Dedifferentiated amniotic fluid mesenchymal stem cell (primary cell): Measurements from ENCODE around the gene C1orf94.

ENCODE experiments used
- DNase-seq: peaks from one replicate; pipeline ENCODE4 v3.0.0-alpha.2; 2016; ENCODE audit errors: extremely low spot score

C1orf94 gene

GRCh38 chr1:34262023-34262853 lies 85.5 kb downstream of the C1orf94 start:
- no peak for DNase-seq

- no peak for DNase-seq
Observed at GRCh38 chr1:34262921-34263320, 86.2 kb downstream of the C1orf94 start.

GRCh38 chr1:34263406-34263805 lies 86.7 kb downstream of the C1orf94 start:
- DNase-seq: no peak

GRCh38 chr1:34265396-34265795 lies 88.7 kb downstream of the C1orf94 start:
- DNase-seq: no peak

- DNase-seq: no peak
Observed at GRCh38 chr1:34266127-34266951, 89.6 kb downstream of the C1orf94 start.

- DNase-seq: no peak
Observed at GRCh38 chr1:34267326-34267725, 90.6 kb downstream of the C1orf94 start.

- no peak for DNase-seq
Observed at GRCh38 chr1:34268311-34268954, 91.7 kb downstream of the C1orf94 start.
